Measurements from ENCODE around the gene TBPL1.

Gene TBPL1

DNA sequence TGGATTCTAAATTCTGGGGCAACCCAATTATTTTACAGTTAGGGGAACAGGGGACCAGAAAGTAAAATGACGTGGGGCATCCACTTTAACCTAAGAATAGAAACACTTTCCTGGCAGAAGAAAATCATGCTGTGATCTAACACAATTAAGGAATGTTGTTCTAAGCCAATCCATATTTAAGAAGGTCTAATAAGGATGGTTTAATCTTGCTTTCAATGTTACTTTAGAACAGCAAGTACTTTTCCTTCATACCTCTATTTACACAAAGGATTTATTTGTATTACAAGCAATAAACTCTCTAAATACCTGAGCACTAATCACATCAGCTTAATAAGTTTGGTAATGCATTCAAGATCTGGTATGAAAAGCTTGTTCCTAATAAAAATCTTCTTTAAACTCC lies 67.0 kb downstream of the TBPL1 start:
- DNase-seq (ENCODE audit: extremely low spot score): no peak
- POLR2A ChIA-PET: no interaction called here
- CTCF ChIA-PET: no interaction called here
- TF ChIP-seq, protein P1, sequence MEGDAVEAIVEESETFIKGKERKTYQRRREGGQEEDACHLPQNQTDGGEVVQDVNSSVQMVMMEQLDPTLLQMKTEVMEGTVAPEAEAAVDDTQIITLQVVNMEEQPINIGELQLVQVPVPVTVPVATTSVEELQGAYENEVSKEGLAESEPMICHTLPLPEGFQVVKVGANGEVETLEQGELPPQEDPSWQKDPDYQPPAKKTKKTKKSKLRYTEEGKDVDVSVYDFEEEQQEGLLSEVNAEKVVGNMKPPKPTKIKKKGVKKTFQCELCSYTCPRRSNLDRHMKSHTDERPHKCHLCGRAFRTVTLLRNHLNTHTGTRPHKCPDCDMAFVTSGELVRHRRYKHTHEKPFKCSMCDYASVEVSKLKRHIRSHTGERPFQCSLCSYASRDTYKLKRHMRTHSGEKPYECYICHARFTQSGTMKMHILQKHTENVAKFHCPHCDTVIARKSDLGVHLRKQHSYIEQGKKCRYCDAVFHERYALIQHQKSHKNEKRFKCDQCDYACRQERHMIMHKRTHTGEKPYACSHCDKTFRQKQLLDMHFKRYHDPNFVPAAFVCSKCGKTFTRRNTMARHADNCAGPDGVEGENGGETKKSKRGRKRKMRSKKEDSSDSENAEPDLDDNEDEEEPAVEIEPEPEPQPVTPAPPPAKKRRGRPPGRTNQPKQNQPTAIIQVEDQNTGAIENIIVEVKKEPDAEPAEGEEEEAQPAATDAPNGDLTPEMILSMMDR (IDR thresholded peaks at IDR 0.05; ENCODE audit: control extremely low read depth, extremely low read depth, low read depth, missing control alignments): no peak

GRCh38 chr6:134020543-134020942 lies 67.5 kb downstream of the TBPL1 start:
- ChIA-PET CTCF (interaction anchor here (1.6 kb wide), 1 partner anchor 11 kb away, joined by 6 read pairs; no protein-coding TSS in a partner anchor), POLR2A (no interaction called here)
- TF ChIP-seq, protein P1 (IDR thresholded peaks at IDR 0.05; ENCODE audit: control extremely low read depth, extremely low read depth, low read depth, missing control alignments): no peak
- no peak for DNase-seq (ENCODE audit: extremely low spot score)

DNA sequence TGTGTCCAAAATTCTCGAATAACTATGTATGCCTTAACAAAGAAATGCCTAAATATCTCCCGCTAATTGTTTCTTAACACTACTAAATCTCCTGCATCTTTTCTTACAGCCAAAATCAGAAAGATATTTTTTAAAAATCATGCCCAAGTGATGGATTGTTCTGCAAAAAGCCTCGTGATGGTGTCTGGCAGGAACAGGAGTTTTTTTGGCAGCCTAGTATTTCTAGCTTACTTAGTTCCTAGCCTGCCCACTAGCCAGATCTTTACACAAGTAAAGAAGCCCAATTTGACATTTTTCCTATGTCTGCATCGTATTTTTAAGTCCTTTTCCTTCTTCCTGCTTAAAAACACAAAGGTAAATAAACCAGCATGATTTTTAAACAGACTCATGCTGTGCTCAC lies 67.9 kb downstream of the TBPL1 start:
- CTCF ChIA-PET: interaction anchor here (1.0 to 1.6 kb wide), 2 partner anchors 10 to 41 kb away, joined by 4 to 6 read pairs; no protein-coding TSS in a partner anchor
- TF ChIP-seq, protein P1 (IDR thresholded peaks at IDR 0.05; ENCODE audit: control extremely low read depth, extremely low read depth, low read depth, missing control alignments): no peak
- POLR2A ChIA-PET: no interaction called here
- DNase-seq (ENCODE audit: extremely low spot score): no peak

DNA sequence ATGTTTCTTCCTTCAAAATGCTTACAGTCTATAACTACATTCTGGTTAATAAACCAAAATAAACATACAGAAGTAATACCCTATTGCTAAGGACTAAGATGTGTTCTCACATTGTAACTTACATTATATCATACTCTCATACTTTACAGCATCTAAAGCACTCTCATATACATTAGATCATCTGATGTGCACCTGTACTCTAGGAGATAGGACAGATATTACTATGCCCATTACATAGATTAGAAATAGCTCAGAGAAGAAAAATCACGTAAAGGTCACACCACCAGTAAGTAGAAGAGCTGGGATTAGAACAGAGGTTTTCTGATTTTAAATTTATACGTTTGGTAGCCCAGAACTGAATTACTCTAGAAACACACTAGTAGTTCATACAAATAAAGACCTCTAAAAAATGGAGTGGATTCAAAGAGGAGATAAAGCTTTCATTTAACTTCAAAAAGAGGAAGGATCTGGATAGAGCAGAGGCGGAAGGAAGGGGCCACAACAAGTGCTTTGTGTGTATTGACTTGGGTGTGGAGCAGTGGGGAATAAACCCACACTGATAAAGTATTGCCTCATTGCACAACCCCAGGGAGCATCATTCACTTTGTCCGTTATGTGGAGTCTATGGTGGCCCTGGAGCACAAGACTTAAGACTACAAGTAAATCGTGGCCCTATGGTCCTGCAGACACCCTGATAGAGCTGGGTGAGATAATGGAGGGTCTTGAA lies 68.5 kb downstream of the TBPL1 start:
- CTCF ChIA-PET: interaction anchor here (0.9 to 2.8 kb wide), 6 partner anchors 9 to 98 kb away, joined by 3 to 12 read pairs (median 5); no protein-coding TSS in a partner anchor

GRCh38 chr6:134022650-134023049 lies 69.6 kb downstream of the TBPL1 start:
- no peak for DNase-seq (ENCODE audit: extremely low spot score)
- CTCF ChIA-PET: interaction anchor here (0.9 to 2.8 kb wide), 6 partner anchors 10 to 99 kb away, joined by 3 to 12 read pairs (median 4); no protein-coding TSS in a partner anchor
- POLR2A ChIA-PET: no interaction called here
- TF ChIP-seq, protein P1 (IDR thresholded peaks at IDR 0.05; ENCODE audit: control extremely low read depth, extremely low read depth, low read depth, missing control alignments): no peak

More for the DNA sequence above, 68.5 kb downstream of the TBPL1 start:
- TF ChIP-seq, protein P1 (IDR thresholded peaks at IDR 0.05; ENCODE audit: control extremely low read depth, extremely low read depth, low read depth, missing control alignments): no peak
- peak; percentile 12 for DNase-seq (ENCODE audit: extremely low spot score)
- POLR2A ChIA-PET: no interaction called here

- TF ChIP-seq, protein P1 (IDR thresholded peaks at IDR 0.05; ENCODE audit: control extremely low read depth, extremely low read depth, low read depth, missing control alignments): no peak
- ChIA-PET POLR2A (no interaction called here), CTCF (interaction anchor here (0.8 to 1.7 kb wide), 5 partner anchors 9 to 71 kb away, joined by 3 to 6 read pairs (median 4); no protein-coding TSS in a partner anchor)
- no peak for DNase-seq (ENCODE audit: extremely low spot score)
These were observed 73.6 kb downstream of the TBPL1 start for GRCh38 chr6:134026597-134026996.

Measured in GM10248 (cell line).